ENCODE results near the gene PDGFC.

PDGFC gene

GRCh38 chr4:156962528-156962974, 9.0 kb downstream of the PDGFC start:
- no peaks in the 10 kb centered on the region for H3K36me3 ChIP-seq (ENCODE audit: insufficient read depth, low read length)
- H3K9me3 ChIP-seq (ENCODE audit: insufficient read depth, low read length, severe bottlenecking): no peaks in the 10 kb centered on the region
- no peaks in the 10 kb centered on the region for H4K20me1 ChIP-seq (ENCODE audit: insufficient read depth, low read length)
- H3K27ac ChIP-seq (ENCODE audit: low read length): no peak overlapping the region
- no peak overlapping the region for H2AFZ ChIP-seq (ENCODE audit: low read depth, low read length)
- no peaks in the 10 kb centered on the region for H3K4me1 ChIP-seq (ENCODE audit: insufficient read depth, low read length)
- no peak for ATAC-seq (ENCODE audit: insufficient read depth, low read depth)
- H3K79me2 ChIP-seq (ENCODE audit: insufficient read depth, low read length): no peaks in the 10 kb centered on the region
- H3K27me3 ChIP-seq (ENCODE audit: insufficient read depth, low read length, poor library complexity): no peaks in the 10 kb centered on the region
- TF ChIP-seq, protein P1, sequence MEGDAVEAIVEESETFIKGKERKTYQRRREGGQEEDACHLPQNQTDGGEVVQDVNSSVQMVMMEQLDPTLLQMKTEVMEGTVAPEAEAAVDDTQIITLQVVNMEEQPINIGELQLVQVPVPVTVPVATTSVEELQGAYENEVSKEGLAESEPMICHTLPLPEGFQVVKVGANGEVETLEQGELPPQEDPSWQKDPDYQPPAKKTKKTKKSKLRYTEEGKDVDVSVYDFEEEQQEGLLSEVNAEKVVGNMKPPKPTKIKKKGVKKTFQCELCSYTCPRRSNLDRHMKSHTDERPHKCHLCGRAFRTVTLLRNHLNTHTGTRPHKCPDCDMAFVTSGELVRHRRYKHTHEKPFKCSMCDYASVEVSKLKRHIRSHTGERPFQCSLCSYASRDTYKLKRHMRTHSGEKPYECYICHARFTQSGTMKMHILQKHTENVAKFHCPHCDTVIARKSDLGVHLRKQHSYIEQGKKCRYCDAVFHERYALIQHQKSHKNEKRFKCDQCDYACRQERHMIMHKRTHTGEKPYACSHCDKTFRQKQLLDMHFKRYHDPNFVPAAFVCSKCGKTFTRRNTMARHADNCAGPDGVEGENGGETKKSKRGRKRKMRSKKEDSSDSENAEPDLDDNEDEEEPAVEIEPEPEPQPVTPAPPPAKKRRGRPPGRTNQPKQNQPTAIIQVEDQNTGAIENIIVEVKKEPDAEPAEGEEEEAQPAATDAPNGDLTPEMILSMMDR (IDR thresholded peaks at IDR 0.05; ENCODE audit: borderline replicate concordance, extremely low read depth, low read length, poor library complexity, severe bottlenecking): no peak
- no peak for DNase-seq
- H3K4me2 ChIP-seq (ENCODE audit: insufficient read depth, low read length): no peak overlapping the region
- H3K9ac ChIP-seq (ENCODE audit: low read depth, low read length): no peak overlapping the region
- no peak overlapping the region for H3K4me3 ChIP-seq (ENCODE audit: low read depth in 1 of 2, low read length in 2 of 2)

GRCh38 chr4:156962058-156962358, 9.6 kb downstream of the PDGFC start:
- Histone ChIP-seq H3K9ac (ENCODE audit: low read depth, low read length) (no peak overlapping the region), H3K79me2 (ENCODE audit: insufficient read depth, low read length) (no peaks in the 10 kb centered on the region)
- ATAC-seq (ENCODE audit: insufficient read depth, low read depth): no peak

DNA sequence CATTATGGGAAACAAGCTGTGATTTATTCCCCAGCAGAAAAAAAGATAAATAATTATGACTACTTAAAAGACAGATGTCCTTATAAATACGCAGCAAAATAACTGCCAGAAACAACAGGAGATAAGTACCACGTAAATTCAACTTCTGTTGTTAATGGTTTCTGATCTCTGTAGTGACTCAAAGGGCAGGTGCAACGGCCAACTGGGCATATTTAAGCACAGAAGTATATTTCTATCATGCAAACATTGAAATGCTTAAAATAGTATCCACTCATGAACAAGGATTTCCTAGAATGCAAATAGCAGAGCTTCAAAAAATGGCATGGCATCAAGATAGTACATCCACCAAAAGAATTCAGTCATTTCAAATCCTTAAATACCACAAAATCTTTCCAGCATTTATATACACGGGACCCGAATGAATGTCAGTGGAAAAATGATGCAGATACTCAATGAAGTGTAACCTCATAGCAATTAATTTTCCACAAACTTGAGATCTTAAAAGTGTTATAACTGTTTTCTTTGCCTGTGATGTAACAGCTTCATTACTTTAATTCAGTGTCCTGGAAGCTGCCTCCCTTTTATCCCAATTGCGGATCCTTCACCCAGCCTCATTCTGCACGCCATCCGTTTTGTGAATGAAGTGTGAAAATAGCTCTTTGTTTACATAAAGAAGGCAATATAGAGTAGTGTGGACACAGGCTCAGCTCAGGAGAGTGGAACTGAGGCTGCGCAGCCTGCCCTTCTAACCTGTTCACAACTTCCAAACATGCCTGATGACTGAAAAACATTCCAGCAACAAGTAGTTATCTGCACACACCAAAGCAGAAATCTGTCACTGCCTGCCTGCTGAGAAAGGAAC, 10.2 kb downstream of the PDGFC start:
- TF ChIP-seq, protein P1 (IDR thresholded peaks at IDR 0.05; ENCODE audit: borderline replicate concordance, extremely low read depth, low read length, poor library complexity, severe bottlenecking): no peak
- TF ChIP-seq EZH2 (IDR thresholded peaks at IDR 0.05; ENCODE audit: borderline replicate concordance, low read depth, low read length, severe bottlenecking): no peak
- no peak for DNase-seq

More at GRCh38 chr4:156962058-156962358, 9.6 kb downstream of the PDGFC start:
- TF ChIP-seq EZH2 (IDR thresholded peaks at IDR 0.05; ENCODE audit: borderline replicate concordance, low read depth, low read length, severe bottlenecking): no peak
- TF ChIP-seq, protein P1 (IDR thresholded peaks at IDR 0.05; ENCODE audit: borderline replicate concordance, extremely low read depth, low read length, poor library complexity, severe bottlenecking): no peak
- no peaks in the 10 kb centered on the region for H3K36me3 ChIP-seq (ENCODE audit: insufficient read depth, low read length)
- no peaks in the 10 kb centered on the region for H3K9me3 ChIP-seq (ENCODE audit: insufficient read depth, low read length, severe bottlenecking)
- H3K4me2 ChIP-seq (ENCODE audit: insufficient read depth, low read length): no peak overlapping the region
- H3K27ac ChIP-seq (ENCODE audit: low read length): no peak overlapping the region
- H4K20me1 ChIP-seq (ENCODE audit: insufficient read depth, low read length): no peaks in the 10 kb centered on the region
- no peak overlapping the region for H2AFZ ChIP-seq (ENCODE audit: low read depth, low read length)
- H3K27me3 ChIP-seq (ENCODE audit: insufficient read depth, low read length, poor library complexity): no peaks in the 10 kb centered on the region
- H3K4me3 ChIP-seq (ENCODE audit: low read depth in 1 of 2, low read length in 2 of 2): no peak overlapping the region
- no peak for DNase-seq
- no peaks in the 10 kb centered on the region for H3K4me1 ChIP-seq (ENCODE audit: insufficient read depth, low read length)

More for the DNA sequence above, 10.2 kb downstream of the PDGFC start:
- ATAC-seq (ENCODE audit: insufficient read depth, low read depth): no peak
- no peak overlapping the region for H3K4me3 ChIP-seq (ENCODE audit: low read depth in 1 of 2, low read length in 2 of 2)
- H3K79me2 ChIP-seq (ENCODE audit: insufficient read depth, low read length): no peaks in the 10 kb centered on the region
- no peaks in the 10 kb centered on the region for H3K9me3 ChIP-seq (ENCODE audit: insufficient read depth, low read length, severe bottlenecking)
- no peak overlapping the region for H3K9ac ChIP-seq (ENCODE audit: low read depth, low read length)
- H3K27ac ChIP-seq (ENCODE audit: low read length): no peak overlapping the region
- no peak overlapping the region for H3K4me2 ChIP-seq (ENCODE audit: insufficient read depth, low read length)
- no peaks in the 10 kb centered on the region for H3K36me3 ChIP-seq (ENCODE audit: insufficient read depth, low read length)
- no peaks in the 10 kb centered on the region for H4K20me1 ChIP-seq (ENCODE audit: insufficient read depth, low read length)
- H3K4me1 ChIP-seq (ENCODE audit: insufficient read depth, low read length): no peaks in the 10 kb centered on the region
- H2AFZ ChIP-seq (ENCODE audit: low read depth, low read length): no peak overlapping the region
- H3K27me3 ChIP-seq (ENCODE audit: insufficient read depth, low read length, poor library complexity): no peaks in the 10 kb centered on the region

Measured in DND-41 (cell line).